GM23248 (cell line): ENCODE data around the gene EGFL7. TPM values are rescaled to one million over a fixed set of nuclear protein-coding genes. Genes with fewer than 3 reads are reported as not detected.

Experiments
- DNase-seq: peaks from one replicate; pipeline ENCODE4 v3.0.0-alpha.2; 2015
- H2AFZ ChIP-seq: fragments of 200-600 bp; sonication (generic); 2 replicates; pipeline ENCODE4 v1.6.1; 2016; ENCODE audit warnings: antibody characterized with exemption
- H3F3A ChIP-seq: fragments of 200-600 bp; sonication (generic); 2 replicates; pipeline ENCODE4 v1.6.1; 2016; ENCODE audit warnings: mild to moderate bottlenecking, antibody characterized with exemption, mixed run types; ENCODE audit not compliant: insufficient read depth
- H3K27ac ChIP-seq: fragments of 200-600 bp; sonication (generic); 2 replicates; pipeline ENCODE4 v1.5.1; 2016; ENCODE audit warnings: mild to moderate bottlenecking
- H3K27me3 ChIP-seq: fragments of 200-600 bp; sonication (generic); replicated peaks from 2 replicates; pipeline ENCODE4 v1.6.1; 2016; ENCODE audit warnings: mild to moderate bottlenecking; ENCODE audit not compliant: insufficient read depth
- H3K36me3 ChIP-seq: fragments of 200-600 bp; sonication (generic); 2 replicates; pipeline ENCODE4 v1.6.1; 2016; ENCODE audit warnings: low read depth, mild to moderate bottlenecking
- H3K4me1 ChIP-seq: fragments of 200-600 bp; sonication (generic); 2 replicates; pipeline ENCODE4 v1.6.1; 2016; ENCODE audit warnings: mild to moderate bottlenecking; ENCODE audit not compliant: insufficient read depth
- H3K4me2 ChIP-seq: fragments of 200-600 bp; sonication (generic); one replicate; pipeline ENCODE4 v1.6.1; 2016; ENCODE audit warnings: mild to moderate bottlenecking; ENCODE audit not compliant: unreplicated experiment
- H3K4me3 ChIP-seq: fragments of 200-600 bp; sonication (generic); 2 replicates; pipeline ENCODE4 v1.5.1; 2016; ENCODE audit warnings: mild to moderate bottlenecking
- H3K79me2 ChIP-seq: fragments of 200-600 bp; sonication (generic); 2 replicates; pipeline ENCODE4 v1.6.1; 2016; ENCODE audit warnings: mild to moderate bottlenecking; ENCODE audit not compliant: insufficient read depth
- H3K9ac ChIP-seq: fragments of 200-600 bp; sonication (generic); 2 replicates; pipeline ENCODE4 v1.6.1; 2016; ENCODE audit warnings: mild to moderate bottlenecking
- H3K9me2 ChIP-seq: fragments of 200-600 bp; sonication (generic); 2 replicates; pipeline ENCODE4 v1.6.1; 2016; ENCODE audit warnings: mixed run types, mild to moderate bottlenecking, moderate library complexity; ENCODE audit not compliant: insufficient read depth
- H3K9me3 ChIP-seq: fragments of 200-600 bp; sonication (generic); one replicate; pipeline ENCODE4 v1.6.1; 2017; ENCODE audit warnings: low read depth
- H4K20me1 ChIP-seq: fragments of 200-600 bp; sonication (generic); 2 replicates; pipeline ENCODE4 v1.6.0; 2016; ENCODE audit not compliant: insufficient read depth
- EZH2 ChIP-seq: fragments of 200-600 bp; sonication (generic); IDR thresholded peaks from 2 replicates; pipeline ENCODE4 v1.6.1; 2018; ENCODE audit warnings: antibody characterized with exemption, mild to moderate bottlenecking; ENCODE audit not compliant: insufficient read depth, poor library complexity, severe bottlenecking
- EZH2phosphoT487 ChIP-seq: fragments of 200-600 bp; sonication (generic); IDR thresholded peaks from 2 replicates; pipeline ENCODE4 v1.6.1; 2018; ENCODE audit warnings: antibody characterized with exemption, moderate library complexity, mild to moderate bottlenecking, low read depth; ENCODE audit not compliant: insufficient read depth
- WGBS, 2 experiments: methylation state at CpG; one replicate each; pipeline ENCODE4 v1.1.6; 2015 to 2017; ENCODE audit warnings: low lambda C conversion rate in 2 of 2, low coverage in 1 of 2; ENCODE audit errors: missing lambda C conversion rate in 2 of 2; 5-methylcytosine and 5-hydroxymethylcytosine counted together
- in situ Hi-C: fragments of 300-500 bp; cut with MboI; formaldehyde crosslinking; loops from 2 replicates; pipeline ENCODE4 v1.15.0; 2020
- polyA plus RNA-seq: library from polyadenylated mRNA; unstranded; fragments of >200 nt; fragmentation: Nextera tagmentation; extraction: Ambion mirVana; gene quantifications from 2 replicates; pipeline ENCODE4 v1.2.1, GENCODE V29; 2016
- total RNA-seq: library from RNA; depleted of rRNA; stranded (reverse); fragments of >200 nt; shearing (Covaris generic); gene quantifications from 2 replicates; pipeline ENCODE4 v1.2.3, GENCODE V29; 2014

Gene EGFL7
- total and polyA plus RNA-seq, 2 experiments from 2014 or later: 13.7 to 15.3 TPM

GRCh38 chr9:136698635-136699246 is 36.0 kb downstream of the EGFL7 start:
- no peak overlapping the region for H3K4me3 ChIP-seq
- H4K20me1 ChIP-seq: no peaks in the 10 kb centered on the region
- no peak for DNase-seq
- no peak overlapping the region for H2AFZ ChIP-seq
- WGBS, 2 experiments: 54% methylated on average over 11 of the region's 11 CpGs
- TF ChIP-seq EZH2phosphoT487: no peak
- H3K4me1 ChIP-seq: no peaks in the 10 kb centered on the region
- no peak overlapping the region for H3K9ac ChIP-seq
- H3K36me3 ChIP-seq: no peaks in the 10 kb centered on the region
- H3K9me2 ChIP-seq: no peaks in the 10 kb centered on the region
- no peaks in the 10 kb centered on the region for H3K79me2 ChIP-seq
- in situ Hi-C loops: no loop called here
- no peaks in the 10 kb centered on the region for H3K27me3 ChIP-seq
- no peaks in the 10 kb centered on the region for H3K9me3 ChIP-seq
- no peak overlapping the region for H3K4me2 ChIP-seq
- no peaks in the 10 kb centered on the region for H3F3A ChIP-seq
- H3K27ac ChIP-seq: no peak overlapping the region

- DNase-seq: peak; percentile 60
- no peaks in the 10 kb centered on the region for H3K9me3 ChIP-seq
- H3K36me3 ChIP-seq: no peaks in the 10 kb centered on the region
- no peak overlapping the region for H2AFZ ChIP-seq
- H3K9me2 ChIP-seq: no peaks in the 10 kb centered on the region
- H3K4me1 ChIP-seq: no peaks in the 10 kb centered on the region
- no peak for TF ChIP-seq EZH2
- TF ChIP-seq EZH2phosphoT487: no peak
- H3K27me3 ChIP-seq: peaks cover 2% of the 10 kb centered on the region; the same call in 1 of the 2 replicates
- whole genome bisulfite sequencing, 2 experiments: 6 to 7% methylated on average over 12 to 13 of the region's 13 CpGs
- no peak overlapping the region for H3K9ac ChIP-seq
- no peak overlapping the region for H3K4me3 ChIP-seq
- H3K27ac ChIP-seq: no peak overlapping the region
- no peaks in the 10 kb centered on the region for H3F3A ChIP-seq
- in situ Hi-C loops: no loop called here
- H3K79me2 ChIP-seq: no peaks in the 10 kb centered on the region
- H3K4me2 ChIP-seq: no peak overlapping the region
- no peaks in the 10 kb centered on the region for H4K20me1 ChIP-seq
Observed at GRCh38 chr9:136700304-136700703, 37.6 kb downstream of the EGFL7 start.

GRCh38 chr9:136700959-136701667 is 38.4 kb downstream of the EGFL7 start:
- Histone ChIP-seq H3K9me3 (no peaks in the 10 kb centered on the region), H3K4me3 (no peak overlapping the region), H3F3A (no peaks in the 10 kb centered on the region), H4K20me1 (no peaks in the 10 kb centered on the region), H3K27me3 (peaks cover 7% of the 10 kb centered on the region; the same call in 1 of the 2 replicates), H3K79me2 (no peaks in the 10 kb centered on the region), H3K27ac (no peak overlapping the region), H3K4me1 (no peaks in the 10 kb centered on the region), H3K9me2 (no peaks in the 10 kb centered on the region), H3K36me3 (no peaks in the 10 kb centered on the region), H2AFZ (no peak overlapping the region), H3K9ac (no peak overlapping the region), H3K4me2 (no peak overlapping the region)
- DNase-seq: no peak
- TF ChIP-seq EZH2phosphoT487 (no peak), EZH2 (no peak)
- in situ Hi-C loops: no loop called here
- 67 to 69% methylated on average over 38 of the region's 38 CpGs for WGBS, 2 experiments

- Histone ChIP-seq H3K9me3 (no peaks in the 10 kb centered on the region), H3K4me2 (no peak overlapping the region), H3K27ac (no peak overlapping the region), H3K4me1 (no peaks in the 10 kb centered on the region), H3K36me3 (no peaks in the 10 kb centered on the region), H3K27me3 (peaks cover 7% of the 10 kb centered on the region; the same call in 1 of the 2 replicates), H3K4me3 (no peak overlapping the region), H2AFZ (no peak overlapping the region), H3K9ac (no peak overlapping the region), H3K79me2 (no peaks in the 10 kb centered on the region), H3K9me2 (no peaks in the 10 kb centered on the region), H3F3A (no peaks in the 10 kb centered on the region), H4K20me1 (no peaks in the 10 kb centered on the region)
- TF ChIP-seq EZH2 (no peak), EZH2phosphoT487 (no peak)
- in situ Hi-C loops: no loop called here
- DNase-seq: no peak
- 44 to 52% methylated on average over 10 of the region's 10 CpGs for WGBS, 2 experiments
Observed at GRCh38 chr9:136701668-136702053, 38.9 kb downstream of the EGFL7 start.
